Duodenal mucosa (tissue), 2 donors: ENCODE results near the gene PTPRC.

Experiments
- H3K27ac ChIP-seq: one replicate; pipeline ENCODE4 v1.7.0; 2013; ENCODE audit warnings: low read depth, low read length
- H3K27me3 ChIP-seq, 2 donors: one replicate each; pipeline ENCODE4 v1.7.0; 2013; ENCODE audit warnings: low read length in 2 of 2, control low read depth in 1 of 2; ENCODE audit not compliant: insufficient read depth in 2 of 2, control insufficient read depth in 1 of 2
- H3K36me3 ChIP-seq, 2 donors: one replicate each; pipeline ENCODE4 v1.7.0; 2013; ENCODE audit warnings: low read length in 2 of 2, control low read depth in 1 of 2; ENCODE audit not compliant: insufficient read depth in 2 of 2, control insufficient read depth in 1 of 2
- H3K4me1 ChIP-seq, 2 donors: one replicate each; pipeline ENCODE4 v1.7.0; 2013; ENCODE audit warnings: low read length in 2 of 2, control low read depth in 1 of 2; ENCODE audit not compliant: insufficient read depth in 2 of 2, control insufficient read depth in 1 of 2
- H3K4me3 ChIP-seq, 2 donors: one replicate each; pipeline ENCODE4 v1.7.0; 2013; ENCODE audit warnings: low read length in 2 of 2, low read depth in 1 of 2
- H3K9ac ChIP-seq, 2 donors: one replicate each; pipeline ENCODE4 v1.7.0; 2013; ENCODE audit warnings: low read length in 2 of 2, low read depth in 1 of 2
- H3K9me3 ChIP-seq, 2 donors: one replicate each; pipeline ENCODE4 v1.7.0; 2013; ENCODE audit warnings: low read length in 2 of 2, control low read depth in 1 of 2; ENCODE audit not compliant: control insufficient read depth in 1 of 2

PTPRC gene

DNA sequence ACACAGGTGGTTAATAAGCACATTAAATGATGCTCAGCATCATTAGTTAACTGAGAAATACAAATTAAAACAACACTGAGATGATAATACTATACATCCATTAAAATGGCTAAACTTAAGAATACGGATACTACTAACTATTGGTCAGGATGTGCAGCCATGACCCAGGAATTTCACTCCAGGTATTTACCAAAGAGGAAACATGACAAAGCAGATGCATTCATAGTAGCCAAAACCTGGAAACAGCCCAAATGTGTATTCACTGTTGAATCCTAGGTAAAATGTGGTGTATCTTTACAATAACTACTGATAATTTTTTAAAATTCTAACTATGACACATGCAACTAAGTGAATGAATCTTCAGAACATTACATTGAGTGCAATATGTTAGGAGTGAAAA is 73.0 kb downstream of the PTPRC start:
- Histone ChIP-seq H3K27me3 (no peaks in the 10 kb centered on the region), H3K4me1 (no peaks in the 10 kb centered on the region), H3K9me3 (no peaks in the 10 kb centered on the region), H3K4me3 (no peak overlapping the region), H3K27ac (no peak overlapping the region), H3K36me3 (peaks cover 0 to 2% of the 10 kb centered on the region in 2 donors), H3K9ac (no peak overlapping the region)

DNA sequence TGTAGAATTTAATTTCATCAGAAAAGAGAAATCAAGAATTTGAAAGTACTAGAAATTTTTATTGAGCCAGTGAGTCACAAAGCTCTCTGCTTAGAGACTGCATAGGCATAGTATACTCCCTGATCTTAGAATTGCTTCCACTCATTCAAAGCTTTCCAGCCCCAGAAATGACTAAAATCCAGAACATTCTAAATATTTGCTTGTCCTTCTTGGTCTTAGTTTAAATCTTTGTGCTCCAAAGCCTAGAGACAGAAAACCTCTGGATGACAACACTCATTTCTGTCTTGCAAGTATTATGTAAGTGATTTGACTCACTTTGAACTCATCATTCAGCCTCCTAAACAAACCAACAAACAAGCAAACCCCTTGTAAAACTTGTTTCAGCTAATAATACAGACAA is 74.2 kb downstream of the PTPRC start:
- Histone ChIP-seq H3K4me1 (no peaks in the 10 kb centered on the region), H3K27me3 (no peaks in the 10 kb centered on the region), H3K9me3 (no peaks in the 10 kb centered on the region), H3K36me3 (peaks cover 0 to 2% of the 10 kb centered on the region in 2 donors), H3K27ac (no peak overlapping the region), H3K9ac (no peak overlapping the region), H3K4me3 (no peak overlapping the region)

DNA sequence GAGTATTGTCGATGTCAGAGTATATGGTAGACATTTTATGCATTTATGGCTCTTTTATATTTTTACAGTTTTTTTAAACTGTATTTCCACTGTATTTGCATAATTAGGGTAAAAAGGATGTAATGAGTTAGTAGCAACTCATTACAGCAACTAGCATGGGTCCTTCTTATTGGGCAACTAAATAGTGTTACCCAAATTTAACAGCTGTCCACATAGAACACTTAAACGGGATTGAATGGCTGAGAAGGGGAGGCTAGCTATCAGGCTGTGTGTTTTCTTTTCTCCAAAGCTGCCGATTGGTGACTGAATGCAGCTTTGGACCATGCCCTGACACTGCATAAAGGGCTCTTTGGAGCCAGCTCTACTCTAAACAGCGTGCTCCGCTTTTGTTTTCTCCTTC is 75.4 kb downstream of the PTPRC start:
- Histone ChIP-seq H3K27me3 (no peaks in the 10 kb centered on the region), H3K36me3 (peaks cover 2 to 3% of the 10 kb centered on the region in 2 donors), H3K9me3 (no peaks in the 10 kb centered on the region), H3K9ac (no peak overlapping the region), H3K27ac (no peak overlapping the region), H3K4me3 (no peak overlapping the region), H3K4me1 (no peaks in the 10 kb centered on the region)

DNA sequence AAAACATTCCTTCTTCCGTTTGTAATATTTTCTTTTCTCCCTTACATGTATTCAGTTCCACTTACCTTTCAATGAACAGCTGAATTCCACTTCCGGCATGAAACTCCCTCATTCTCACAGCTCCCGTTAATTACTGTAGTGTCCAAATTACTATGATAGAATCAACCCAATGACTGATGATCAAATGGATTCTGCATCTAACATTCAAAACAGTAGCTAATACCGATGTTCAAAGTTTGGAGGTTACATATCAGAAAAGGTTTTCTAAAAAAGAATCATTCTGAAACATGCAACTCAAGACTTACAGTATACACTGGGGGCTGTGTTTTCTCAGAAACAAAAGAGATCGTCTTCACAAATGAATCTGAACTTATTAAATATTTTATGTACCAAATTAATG is 77.2 kb downstream of the PTPRC start:
- peaks cover 2 to 3% of the 10 kb centered on the region in 2 donors for H3K36me3 ChIP-seq
- no peak overlapping the region for H3K27ac ChIP-seq
- H3K9ac ChIP-seq: no peak overlapping the region
- H3K4me1 ChIP-seq: no peaks in the 10 kb centered on the region
- no peak overlapping the region for H3K4me3 ChIP-seq
- no peaks in the 10 kb centered on the region for H3K27me3 ChIP-seq
- no peaks in the 10 kb centered on the region for H3K9me3 ChIP-seq

DNA sequence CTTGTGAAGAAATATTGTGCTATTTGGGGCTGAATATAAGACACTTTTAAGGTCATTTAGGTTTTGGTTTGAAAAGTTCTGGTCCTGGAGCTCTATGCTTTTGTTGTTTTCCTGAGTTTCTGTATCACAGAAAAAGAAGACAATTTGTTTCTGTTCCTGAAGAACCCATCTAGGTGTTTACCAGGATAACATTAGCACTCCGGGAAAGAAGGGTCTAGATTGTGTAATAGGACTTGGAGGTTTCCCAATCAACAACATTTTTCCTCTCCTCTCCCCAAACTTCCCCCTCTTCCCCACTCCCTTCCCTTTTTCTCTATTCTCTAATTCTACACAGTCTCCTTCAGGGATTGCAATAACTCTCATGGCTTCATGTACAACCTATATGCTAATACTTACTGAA is 78.7 kb downstream of the PTPRC start:
- Histone ChIP-seq H3K4me1 (no peaks in the 10 kb centered on the region), H3K9ac (no peak overlapping the region), H3K27ac (no peak overlapping the region), H3K27me3 (no peaks in the 10 kb centered on the region), H3K4me3 (no peak overlapping the region), H3K9me3 (no peaks in the 10 kb centered on the region), H3K36me3 (peaks cover 2 to 3% of the 10 kb centered on the region in 2 donors)

DNA sequence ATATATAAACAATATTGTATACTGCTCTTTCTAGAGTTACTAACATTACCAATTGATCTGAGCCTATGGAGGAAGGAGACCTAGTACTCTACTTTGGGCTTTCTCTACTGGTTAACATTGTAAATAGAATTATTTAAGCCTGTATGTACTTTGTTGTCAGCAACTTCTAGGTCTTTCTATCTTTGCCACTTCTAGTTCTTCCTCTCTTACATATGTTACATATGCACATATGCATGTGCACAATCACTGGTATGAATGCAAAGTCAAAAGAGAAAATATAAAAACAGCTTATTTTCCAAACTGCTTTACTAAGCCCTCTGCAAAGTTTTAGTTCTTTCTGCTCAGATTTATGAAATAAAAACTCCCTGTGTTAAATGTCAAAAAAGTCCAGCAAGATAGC is 84.3 kb downstream of the PTPRC start:
- H3K9me3 ChIP-seq: no peaks in the 10 kb centered on the region
- no peak overlapping the region for H3K27ac ChIP-seq
- peaks cover 2 to 3% of the 10 kb centered on the region in 2 donors for H3K36me3 ChIP-seq

DNA sequence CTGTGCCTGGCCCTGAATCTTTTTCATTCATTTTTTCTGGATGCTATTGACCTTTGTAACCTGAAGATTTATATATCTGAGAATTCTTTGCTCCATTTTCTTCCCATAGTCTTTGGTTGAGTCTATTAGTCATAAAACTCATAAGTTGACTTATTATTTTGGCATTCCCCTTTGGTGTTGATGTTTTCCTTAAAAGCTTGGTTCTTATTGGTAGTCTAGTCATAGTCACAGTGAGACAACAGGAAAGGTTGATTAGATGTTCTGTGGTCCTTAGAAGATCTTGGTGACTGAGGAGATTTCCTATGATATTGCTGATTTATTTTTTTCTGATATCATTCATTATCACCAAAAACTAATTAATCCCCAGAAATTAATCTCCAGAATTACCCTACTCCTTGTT is 86.2 kb downstream of the PTPRC start:
- H3K27ac ChIP-seq: no peak overlapping the region
- H3K36me3 ChIP-seq: peaks cover 0 to 2% of the 10 kb centered on the region in 2 donors
- no peak overlapping the region for H3K4me3 ChIP-seq
- H3K27me3 ChIP-seq: no peaks in the 10 kb centered on the region
- H3K4me1 ChIP-seq: no peaks in the 10 kb centered on the region
- H3K9ac ChIP-seq: no peak overlapping the region
- no peaks in the 10 kb centered on the region for H3K9me3 ChIP-seq

More for the DNA sequence above, 84.3 kb downstream of the PTPRC start:
- Histone ChIP-seq H3K27me3 (no peaks in the 10 kb centered on the region), H3K9ac (no peak overlapping the region), H3K4me1 (no peaks in the 10 kb centered on the region), H3K4me3 (no peak overlapping the region)

DNA sequence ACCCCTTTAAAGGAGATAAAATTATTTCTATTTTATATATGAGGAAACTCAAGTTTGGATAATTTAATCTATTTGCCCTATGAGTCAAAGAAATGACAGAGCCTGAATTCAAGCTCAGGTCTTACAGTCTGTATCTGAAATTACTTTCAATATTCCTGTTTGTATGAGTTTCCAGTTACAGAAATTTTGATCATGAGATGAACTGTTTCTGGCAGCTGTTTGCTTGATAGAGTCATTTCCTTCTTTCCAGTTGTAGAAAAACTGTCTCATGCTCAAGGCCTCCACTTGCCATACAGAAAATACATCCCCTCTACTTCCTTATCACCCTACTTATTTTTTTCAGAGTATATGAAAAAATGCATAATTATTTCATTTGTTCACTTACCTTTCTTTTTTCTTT is 87.6 kb downstream of the PTPRC start:
- Histone ChIP-seq H3K9ac (no peak overlapping the region), H3K4me3 (no peak overlapping the region), H3K4me1 (no peaks in the 10 kb centered on the region), H3K27ac (no peak overlapping the region), H3K27me3 (no peaks in the 10 kb centered on the region), H3K9me3 (no peaks in the 10 kb centered on the region), H3K36me3 (peaks cover 0 to 2% of the 10 kb centered on the region in 2 donors)

DNA sequence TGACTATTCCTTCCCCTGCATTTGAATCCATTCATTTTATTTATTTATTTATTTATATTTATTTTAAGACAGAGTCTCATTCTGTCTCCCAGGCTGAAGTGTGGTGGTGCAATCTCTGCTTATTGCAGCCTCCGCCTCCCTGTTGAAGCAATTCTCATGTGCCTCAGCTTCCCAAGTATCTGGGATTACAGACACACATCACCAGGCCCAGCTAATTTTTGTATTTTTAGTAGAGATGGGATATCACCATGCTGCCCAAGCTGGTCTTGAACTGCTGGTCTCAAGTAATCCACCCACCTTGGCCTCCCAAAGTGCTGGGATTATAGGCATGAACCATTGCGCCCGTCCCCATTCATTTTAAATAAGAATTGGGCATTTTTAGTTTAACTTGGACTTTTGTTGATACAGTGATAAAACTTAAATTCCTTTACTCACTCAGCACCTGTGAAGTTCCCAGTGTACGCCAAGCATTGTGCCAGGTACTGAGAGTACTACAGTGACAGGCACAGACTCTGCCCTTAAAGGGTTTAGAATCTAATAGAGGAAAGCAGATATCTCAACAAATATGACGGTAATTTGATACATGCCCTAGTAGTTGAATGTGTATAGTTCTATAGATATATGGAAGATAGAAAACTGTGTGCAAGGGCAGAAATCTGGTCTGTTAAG is 90.5 kb downstream of the PTPRC start:
- H3K27ac ChIP-seq: no peak overlapping the region
- peaks cover 0 to 2% of the 10 kb centered on the region in 2 donors for H3K36me3 ChIP-seq
- H3K4me1 ChIP-seq: no peaks in the 10 kb centered on the region
- H3K4me3 ChIP-seq: no peak overlapping the region
- H3K27me3 ChIP-seq: no peaks in the 10 kb centered on the region
- no peak overlapping the region for H3K9ac ChIP-seq
- no peaks in the 10 kb centered on the region for H3K9me3 ChIP-seq

DNA sequence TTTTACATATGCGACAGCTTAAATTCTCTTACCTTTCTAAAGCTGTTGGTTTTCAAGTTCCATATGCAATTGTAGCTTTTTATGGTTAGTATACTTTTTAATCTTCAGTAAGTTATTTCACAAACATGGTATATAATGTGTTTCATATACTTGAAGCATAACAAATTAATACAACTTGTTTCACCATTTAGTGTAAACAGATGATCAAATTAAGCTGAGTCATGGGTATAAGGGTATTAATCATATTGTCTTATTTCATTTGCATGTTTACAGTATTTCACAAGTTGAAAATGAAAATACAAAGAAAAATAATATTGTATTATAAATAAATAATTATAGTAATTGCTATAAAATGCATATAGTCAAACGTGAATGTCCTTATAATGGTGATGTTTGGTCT is 92.1 kb downstream of the PTPRC start:
- Histone ChIP-seq H3K4me1 (no peaks in the 10 kb centered on the region), H3K27ac (no peak overlapping the region), H3K36me3 (peaks cover 0 to 2% of the 10 kb centered on the region in 2 donors), H3K9ac (no peak overlapping the region), H3K4me3 (no peak overlapping the region), H3K27me3 (no peaks in the 10 kb centered on the region), H3K9me3 (no peaks in the 10 kb centered on the region)
